Tibial nerve (tissue), 4 donors: Measurements from ENCODE around the gene MAP4K4.

Source experiments
- EP300 ChIP-seq, 2 donors: sonication (generic); formaldehyde crosslinking; IDR thresholded peaks; one replicate each; pipeline ENCODE4 v1.6.1; 2017; ENCODE audit warnings: antibody characterized with exemption in 2 of 2, mild to moderate bottlenecking in 1 of 2
- POLR2A ChIP-seq, 2 donors: fragments of 450-650 bp; IDR thresholded peaks; one replicate each; pipeline ENCODE4 v1.6.1; 2017; ENCODE audit warnings: antibody characterized with exemption in 2 of 2, mild to moderate bottlenecking in 2 of 2, moderate library complexity in 2 of 2
- TF ChIP-seq, protein P1 (sequence below), 5 experiments: fragments of 200-600 bp in 3 of 5; fragments of 450-650 bp in 2 of 5; sonication (generic) in 3 of 5; IDR thresholded peaks; one replicate each; pipeline ENCODE4 v1.5.1; 2016 to 2019; ENCODE audit warnings: antibody characterized with exemption in 5 of 5, mild to moderate bottlenecking in 3 of 5, moderate library complexity in 2 of 5

DNA sequence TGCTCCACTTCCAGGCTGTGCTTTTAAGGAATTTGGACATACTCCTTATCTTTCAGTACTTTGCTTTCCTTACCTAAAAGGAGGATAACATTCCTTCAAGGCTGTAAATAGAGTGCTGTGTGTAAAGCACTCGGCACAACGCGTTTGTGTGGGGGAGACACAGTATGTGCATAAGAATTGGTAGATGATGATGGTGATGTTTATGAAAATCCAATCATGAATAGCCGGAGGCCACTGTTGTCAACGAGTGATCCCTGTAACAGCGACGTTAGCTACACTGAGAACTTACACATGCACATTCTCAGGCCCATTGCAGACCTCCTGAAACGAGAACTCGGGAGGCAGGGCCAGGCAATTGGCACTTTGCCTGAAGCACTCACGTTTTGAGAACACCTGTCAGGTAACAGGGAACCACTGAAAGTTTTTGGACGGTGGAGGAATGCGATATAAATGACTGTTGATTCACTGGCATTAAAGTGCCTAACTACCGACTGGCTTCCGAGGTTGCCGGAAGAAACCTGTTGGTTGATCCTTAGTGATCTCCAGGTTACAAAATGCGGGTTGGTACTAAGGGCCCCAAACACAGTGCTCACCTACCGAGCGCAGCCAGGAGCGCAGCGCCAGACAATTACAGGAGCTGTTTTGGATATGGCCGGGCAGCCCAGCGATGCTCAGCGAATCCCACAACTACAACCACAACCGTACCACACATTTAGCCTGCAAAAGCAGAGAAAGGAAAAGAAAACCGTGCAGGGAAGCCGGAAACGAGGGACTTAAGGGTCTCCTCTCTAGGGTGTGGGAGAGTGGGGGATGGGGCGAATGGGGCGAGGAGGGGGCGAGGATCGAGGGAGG lies 1.0 kb upstream of the MAP4K4 start:
- TF ChIP-seq, protein P1, sequence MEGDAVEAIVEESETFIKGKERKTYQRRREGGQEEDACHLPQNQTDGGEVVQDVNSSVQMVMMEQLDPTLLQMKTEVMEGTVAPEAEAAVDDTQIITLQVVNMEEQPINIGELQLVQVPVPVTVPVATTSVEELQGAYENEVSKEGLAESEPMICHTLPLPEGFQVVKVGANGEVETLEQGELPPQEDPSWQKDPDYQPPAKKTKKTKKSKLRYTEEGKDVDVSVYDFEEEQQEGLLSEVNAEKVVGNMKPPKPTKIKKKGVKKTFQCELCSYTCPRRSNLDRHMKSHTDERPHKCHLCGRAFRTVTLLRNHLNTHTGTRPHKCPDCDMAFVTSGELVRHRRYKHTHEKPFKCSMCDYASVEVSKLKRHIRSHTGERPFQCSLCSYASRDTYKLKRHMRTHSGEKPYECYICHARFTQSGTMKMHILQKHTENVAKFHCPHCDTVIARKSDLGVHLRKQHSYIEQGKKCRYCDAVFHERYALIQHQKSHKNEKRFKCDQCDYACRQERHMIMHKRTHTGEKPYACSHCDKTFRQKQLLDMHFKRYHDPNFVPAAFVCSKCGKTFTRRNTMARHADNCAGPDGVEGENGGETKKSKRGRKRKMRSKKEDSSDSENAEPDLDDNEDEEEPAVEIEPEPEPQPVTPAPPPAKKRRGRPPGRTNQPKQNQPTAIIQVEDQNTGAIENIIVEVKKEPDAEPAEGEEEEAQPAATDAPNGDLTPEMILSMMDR (IDR thresholded peaks at IDR 0.05): no peak
- TF ChIP-seq POLR2A (IDR thresholded peaks at IDR 0.05): no peak
- TF ChIP-seq EP300 (IDR thresholded peaks at IDR 0.05): no peak
